ENCODE results near the gene SH3RF3. TPM values are rescaled to one million over a fixed set of nuclear protein-coding genes. Genes with fewer than 3 reads are reported as not detected.

The SH3RF3 gene
- total RNA-seq, 1 experiment from 2014 or later = not detected

GRCh38 chr2:109153005-109153784 is 24.2 kb downstream of the SH3RF3 start:
- TF ChIP-seq CBX3 (IDR thresholded peaks at IDR 0.05; ENCODE audit: low read depth) = no peak
- no peak for TF ChIP-seq ATF3 (IDR thresholded peaks at IDR 0.05)
- no peak for TF ChIP-seq JUND (IDR thresholded peaks at IDR 0.05)
- TF ChIP-seq EZH2 (IDR thresholded peaks at IDR 0.05) = no peak
- no peak for TF ChIP-seq SIN3A (IDR thresholded peaks at IDR 0.05; ENCODE audit: low read depth)
- TF ChIP-seq CEBPB (IDR thresholded peaks at IDR 0.05; ENCODE audit: low read depth) = no peak
- TF ChIP-seq EGR1 (IDR thresholded peaks at IDR 0.05; ENCODE audit: low read depth) = no peak
- TF ChIP-seq POLR2A (IDR thresholded peaks at IDR 0.05; ENCODE audit: borderline replicate concordance, extremely low read depth, insufficient read depth, insufficient read length) = no peak
- no peak for TF ChIP-seq SRF (IDR thresholded peaks at IDR 0.05; ENCODE audit: low read depth)
- no peak for TF ChIP-seq EZH2phosphoT487 (IDR thresholded peaks at IDR 0.05; ENCODE audit: borderline replicate concordance)
- TF ChIP-seq TCF7L2 (IDR thresholded peaks at IDR 0.05; ENCODE audit: borderline replicate concordance, extremely low read depth, insufficient read depth, insufficient read length) = no peak
- no peak for TF ChIP-seq RAD21 (IDR thresholded peaks at IDR 0.05; ENCODE audit: low read depth)
- TF ChIP-seq CTCF (IDR thresholded peaks at IDR 0.05 in 2 of 3, conservative IDR thresholded peaks at IDR 0.05 in 1 of 3; ENCODE audit: borderline replicate concordance in 1 of 3, insufficient read depth in 1 of 3, low read depth in 2 of 3, low read length in 2 of 3) = no peak
- no peak for TF ChIP-seq REST (IDR thresholded peaks at IDR 0.05; ENCODE audit: low read depth)
- no peak for TF ChIP-seq SP1 (IDR thresholded peaks at IDR 0.05; ENCODE audit: low read depth)
- no peak for TF ChIP-seq ELF1 (IDR thresholded peaks at IDR 0.05; ENCODE audit: borderline replicate concordance, low read depth)
- TF ChIP-seq ZBTB33 (IDR thresholded peaks at IDR 0.05; ENCODE audit: extremely low read depth, insufficient replicate concordance, low read length) = no peak
- no peak for TF ChIP-seq FOSL1 (IDR thresholded peaks at IDR 0.05; ENCODE audit: low read depth)
- no peak overlapping the region for H3K9ac ChIP-seq (ENCODE audit: low read length)
- H3K4me1 ChIP-seq (ENCODE audit: control insufficient read depth in 1 of 2, insufficient read depth in 2 of 2, low read length in 2 of 2) = no peaks in the 10 kb centered on the region
- ChIA-PET CTCF (no interaction called here), POLR2A (no interaction called here), RAD21 (ENCODE audit: low non-redundant PET in 1 of 2, low total read pairs in 2 of 2, uncharacterized antibody in 2 of 2, unreplicated experiment in 2 of 2) (no interaction called here)
- intact Hi-C loops (cut with micrococcal nuclease) = no loop called here
- H3K4me3 ChIP-seq (replicated peaks in 1 of 2; ENCODE audit: low read depth in 1 of 2, low read length in 2 of 2) = no peak overlapping the region
- no TSS peak for BruUV-seq (replicated peaks)
- H3K9me3 ChIP-seq (ENCODE audit: control insufficient read depth in 1 of 2, insufficient read depth in 1 of 2, low read depth in 1 of 2, low read length in 2 of 2) = no peaks in the 10 kb centered on the region
- H3K27me3 ChIP-seq (ENCODE audit: insufficient read depth, low read length) = peaks cover 10% of the 10 kb centered on the region
- no peak overlapping the region for H3K4me2 ChIP-seq (ENCODE audit: low read length)
- H3K36me3 ChIP-seq (ENCODE audit: control insufficient read depth in 1 of 2, insufficient read depth in 2 of 2, low read length in 2 of 2) = no peaks in the 10 kb centered on the region
- H3K9me2 ChIP-seq (ENCODE audit: insufficient read depth) = no peaks in the 10 kb centered on the region
- H2AFZ ChIP-seq (ENCODE audit: low read depth, low read length, poor library complexity, severe bottlenecking) = no peak overlapping the region
- H4K20me1 ChIP-seq (ENCODE audit: insufficient read depth) = no peaks in the 10 kb centered on the region
- ATAC-seq (no peak), DNase-seq (ENCODE audit: low read depth, low spot score) (no peak)
- H3K27ac ChIP-seq (ENCODE audit: low read depth, low read length) = no peak overlapping the region
- no peaks in the 10 kb centered on the region for H3K79me2 ChIP-seq (ENCODE audit: insufficient read depth, low read length)

Data from HCT116 (cell line).